CD4-positive, alpha-beta T cell (primary cell): ENCODE data around the gene DGKI. TPM values are rescaled to one million over a fixed set of nuclear protein-coding genes. Genes with fewer than 3 reads are reported as not detected.

ENCODE experiments used
- ATAC-seq: fragments of 200-7000 bp; cut with Tn5 transposase; one replicate; pipeline ENCODE4 v1.10.0; 2022; ENCODE audit warnings: mild to moderate bottlenecking; ENCODE audit not compliant: poor library complexity
- CTCF ChIA-PET: fragments of 350-600 bp; sonication (Branson Sonifier 250); formaldehyde crosslinking; loops from one replicate; lab custom pipeline; 2021; ENCODE audit warnings: antibody characterized with exemption, inconsistent platforms; lab: Charles Lee
- POLR2A ChIA-PET: fragments of 350-600 bp; sonication (Branson Sonifier 250); formaldehyde crosslinking; loops from one replicate; lab custom pipeline; 2021; ENCODE audit warnings: antibody characterized with exemption, inconsistent platforms; lab: Charles Lee
- DNase-seq, 14 experiments: peaks; one replicate each; pipeline ENCODE4 v3.0.0-alpha.2; 2013 to 2020; ENCODE audit warnings: mixed read lengths in 2 of 14
- H3K27ac ChIP-seq, 2 donors: one replicate each; pipeline versions ENCODE4 v1.5.1 to v1.7.0; 2013; ENCODE audit warnings: low read length in 2 of 2, low read depth in 1 of 2, mild to moderate bottlenecking in 1 of 2
- H3K27me3 ChIP-seq, 2 experiments: 1 replicate in 1 of 2; 2 replicates in 1 of 2; pipeline versions ENCODE4 v1.6.1 to v1.7.0; 2013; ENCODE audit warnings: low read length in 2 of 2, control low read depth in 1 of 2, mild to moderate bottlenecking in 1 of 2, moderate library complexity in 1 of 2; ENCODE audit not compliant: insufficient read depth in 2 of 2, control insufficient read depth in 1 of 2
- H3K36me3 ChIP-seq: one replicate; pipeline ENCODE4 v1.6.1; 2013; ENCODE audit warnings: low read length, control low read depth; ENCODE audit not compliant: insufficient read depth
- H3K4me1 ChIP-seq: one replicate; pipeline ENCODE4 v1.6.1; 2013; ENCODE audit warnings: low read length, control low read depth; ENCODE audit not compliant: insufficient read depth
- H3K4me3 ChIP-seq: one replicate; pipeline ENCODE4 v1.5.1; 2013; ENCODE audit warnings: mild to moderate bottlenecking, low read length, moderate library complexity
- H3K9me3 ChIP-seq, 2 experiments: 1 replicate in 1 of 2; 2 replicates in 1 of 2; pipeline versions ENCODE4 v1.6.1 to v1.7.0; 2013; ENCODE audit warnings: low read length in 2 of 2, mild to moderate bottlenecking in 2 of 2, control low read depth in 1 of 2, moderate library complexity in 1 of 2; ENCODE audit not compliant: control insufficient read depth in 1 of 2, insufficient read depth in 1 of 2
- H3K27ac Mint-ChIP-seq: one replicate; pipeline ENCODE4 v1.8.0; 2020; ENCODE audit warnings: mixed read lengths
- H3K27me3 Mint-ChIP-seq: one replicate; pipeline ENCODE4 v1.8.0; 2021; ENCODE audit warnings: mixed read lengths
- H3K36me3 Mint-ChIP-seq: one replicate; pipeline ENCODE4 v1.8.0; 2021; ENCODE audit warnings: low read depth, mixed read lengths
- H3K4me1 Mint-ChIP-seq: one replicate; pipeline ENCODE4 v1.8.0; 2021; ENCODE audit warnings: low read depth, mixed read lengths
- H3K4me3 Mint-ChIP-seq: one replicate; pipeline ENCODE4 v1.8.0; 2020; ENCODE audit warnings: mild to moderate bottlenecking, mixed read lengths
- H3K9me3 Mint-ChIP-seq: one replicate; pipeline ENCODE4 v1.8.0; 2020; ENCODE audit warnings: mixed read lengths
- CTCF ChIP-seq: fragments of 200-600 bp; IDR thresholded peaks from one replicate; pipeline ENCODE4 v1.8.0; 2022; ENCODE audit warnings: antibody characterized with exemption, mild to moderate bottlenecking
- intact Hi-C, 2 experiments: fragments of 100-400 bp; cut with DNase I in 1 of 2; cut with micrococcal nuclease in 1 of 2; formaldehyde crosslinking; loops; one replicate each; pipeline versions ENCODE4 v1.15.1 to v1.9.0; 2023 to 2025; cut with DNase I, micrococcal nuclease
- total RNA-seq, 174 experiments: library from RNA in 2 of 174; stranded (reverse) in 2 of 174; gene quantifications; one replicate each; pipeline ENCODE4 v1.2.3 and lab custom pipeline; 2021 to 2026

DGKI gene
- total RNA-seq, 2 experiments from 2014 or later, result not detected

GRCh38 chr7:137539111-137539715 is 307.6 kb downstream of the DGKI start:
- DNase-seq, result no peak
- Histone ChIP-seq H3K27me3 (no peaks in the 10 kb centered on the region), H3K9me3 (no peaks in the 10 kb centered on the region), H3K27ac (no peak overlapping the region), H3K4me3 (no peak overlapping the region), H3K36me3 (no peaks in the 10 kb centered on the region), H3K4me1 (no peaks in the 10 kb centered on the region)
- no peak for ATAC-seq
- peaks cover 16% of the 10 kb centered on the region for H3K27me3 Mint-ChIP-seq
- POLR2A ChIA-PET, result no interaction called here
- TF ChIP-seq CTCF, result no peak
- CTCF ChIA-PET, result no interaction called here
- H3K4me3 Mint-ChIP-seq, result no peak overlapping the region
- intact Hi-C loops, result no loop called here
- no peaks in the 10 kb centered on the region for H3K36me3 Mint-ChIP-seq
- H3K4me1 Mint-ChIP-seq, result no peaks in the 10 kb centered on the region
- H3K27ac Mint-ChIP-seq, result no peak overlapping the region
- H3K9me3 Mint-ChIP-seq, result peaks cover 2% of the 10 kb centered on the region

DNA sequence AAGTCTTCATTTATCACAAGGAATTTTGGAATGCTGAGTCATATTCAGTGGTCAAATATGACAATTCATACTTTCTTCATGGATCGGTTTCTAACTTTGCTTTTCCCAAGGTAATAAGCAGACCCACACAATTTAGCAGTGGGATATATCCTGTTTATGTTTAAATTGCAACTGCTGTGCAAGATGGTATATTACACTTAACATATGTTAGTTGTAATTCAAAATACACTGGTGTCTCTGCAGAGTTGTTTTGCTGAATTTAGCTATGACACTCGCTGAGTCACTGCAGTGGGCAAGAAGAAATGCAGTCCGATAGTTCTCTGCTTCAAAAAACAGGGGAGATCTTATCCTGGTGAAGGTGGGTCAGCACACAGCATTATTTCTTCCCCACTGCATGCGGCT is 308.4 kb downstream of the DGKI start:
- Mint-ChIP-seq H3K9me3 (peaks cover 2% of the 10 kb centered on the region), H3K4me1 (no peaks in the 10 kb centered on the region), H3K36me3 (no peaks in the 10 kb centered on the region), H3K4me3 (no peak overlapping the region), H3K27me3 (peaks cover 16% of the 10 kb centered on the region), H3K27ac (no peak overlapping the region)
- no peak overlapping the region for H3K4me3 ChIP-seq
- no peaks in the 10 kb centered on the region for H3K36me3 ChIP-seq
- no peak for DNase-seq
- CTCF ChIA-PET, result no interaction called here
- intact Hi-C loops, result no loop called here
- no peaks in the 10 kb centered on the region for H3K9me3 ChIP-seq
- ATAC-seq, result no peak
- no peaks in the 10 kb centered on the region for H3K4me1 ChIP-seq
- H3K27ac ChIP-seq, result no peak overlapping the region
- no peak for TF ChIP-seq CTCF
- no peaks in the 10 kb centered on the region for H3K27me3 ChIP-seq
- POLR2A ChIA-PET, result no interaction called here

GRCh38 chr7:137535579-137535978 is 311.2 kb downstream of the DGKI start:
- Mint-ChIP-seq H3K27me3 (peaks cover 16% of the 10 kb centered on the region), H3K36me3 (no peaks in the 10 kb centered on the region), H3K4me3 (no peak overlapping the region), H3K9me3 (peaks cover 2% of the 10 kb centered on the region), H3K27ac (no peak overlapping the region), H3K4me1 (no peaks in the 10 kb centered on the region)
- CTCF ChIA-PET, result no interaction called here
- no peak overlapping the region for H3K4me3 ChIP-seq
- intact Hi-C loops, result no loop called here
- H3K27ac ChIP-seq, result no peak overlapping the region
- no peak for ATAC-seq
- POLR2A ChIA-PET, result no interaction called here
- H3K4me1 ChIP-seq, result no peaks in the 10 kb centered on the region
- H3K36me3 ChIP-seq, result no peaks in the 10 kb centered on the region
- DNase-seq, result no peak
- TF ChIP-seq CTCF, result no peak
- H3K27me3 ChIP-seq, result no peaks in the 10 kb centered on the region
- no peaks in the 10 kb centered on the region for H3K9me3 ChIP-seq
